Testis (tissue), 2 donors: Measurements from ENCODE around the gene GLRA3.

Experiments used
- CTCF ChIP-seq, 3 experiments: fragments of 450-650 bp in 2 of 3; fragments of 200-600 bp in 1 of 3; sonication (generic) in 1 of 3; IDR thresholded peaks; one replicate each; pipeline ENCODE4 v1.5.1; 2016 to 2019; ENCODE audit warnings: antibody characterized with exemption in 3 of 3, mild to moderate bottlenecking in 2 of 3, moderate library complexity in 1 of 3
- POLR2A ChIP-seq: fragments of 450-650 bp; IDR thresholded peaks from one replicate; pipeline ENCODE4 v1.6.1; 2017; ENCODE audit warnings: antibody characterized with exemption, mild to moderate bottlenecking, moderate library complexity

- no peak for TF ChIP-seq POLR2A
- no peak for TF ChIP-seq CTCF (IDR thresholded peaks at IDR 0.05)
Observed at GRCh38 chr4:174707902-174708301, 121.1 kb downstream of the GLRA3 start.
